Karpas-422 (cell line): ENCODE results near the gene FEZF2. TPM values are rescaled to one million over a fixed set of nuclear protein-coding genes. Genes with fewer than 3 reads are reported as not detected.
A peak's percentile ranks its signal among the peaks of the same experiment; 100 is the strongest.

ENCODE experiments used
- DNase-seq: peaks from one replicate; pipeline ENCODE4 v3.0.0-alpha.2; 2015
- H2AFZ ChIP-seq: fragments of 200-600 bp; sonication (generic); 2 replicates; pipeline ENCODE4 v1.6.1; 2014; ENCODE audit warnings: antibody characterized with exemption, low read length, mixed read lengths
- H3K27ac ChIP-seq: fragments of 200-600 bp; sonication (generic); 2 replicates; pipeline ENCODE4 v1.5.1; 2014; ENCODE audit warnings: mild to moderate bottlenecking, low read length, moderate library complexity
- H3K27me3 ChIP-seq: fragments of 200-600 bp; sonication (generic); 2 replicates; pipeline ENCODE4 v1.6.1; 2014; ENCODE audit warnings: low read length, mixed read lengths
- H3K36me3 ChIP-seq: fragments of 200-600 bp; sonication (generic); 2 replicates; pipeline ENCODE4 v1.6.1; 2014; ENCODE audit warnings: low read length, mixed read lengths; ENCODE audit not compliant: insufficient read depth
- H3K4me1 ChIP-seq: fragments of 200-600 bp; sonication (generic); 2 replicates; pipeline ENCODE4 v1.6.1; 2014; ENCODE audit warnings: mild to moderate bottlenecking, low read length, mixed read lengths
- H3K4me2 ChIP-seq: fragments of 200-600 bp; sonication (generic); 2 replicates; pipeline ENCODE4 v1.6.1; 2014; ENCODE audit warnings: low read length, low read depth, mild to moderate bottlenecking; ENCODE audit not compliant: poor library complexity, severe bottlenecking
- H3K4me3 ChIP-seq: fragments of 200-600 bp; sonication (generic); 2 replicates; pipeline ENCODE4 v1.5.1; 2014; ENCODE audit warnings: mild to moderate bottlenecking, antibody characterized with exemption, low read length, mixed read lengths
- H3K79me2 ChIP-seq: fragments of 200-600 bp; sonication (generic); 2 replicates; pipeline ENCODE4 v1.6.1; 2014; ENCODE audit warnings: mild to moderate bottlenecking, low read length, mixed read lengths
- H3K9ac ChIP-seq: fragments of 200-600 bp; sonication (generic); 2 replicates; pipeline ENCODE4 v1.6.0; 2014; ENCODE audit warnings: low read length
- H3K9me2 ChIP-seq: fragments of 200-600 bp; sonication (generic), shearing (Covaris generic); replicated peaks from 2 replicates; pipeline ENCODE4 v1.6.0; 2014; ENCODE audit warnings: mild to moderate bottlenecking, low read length, moderate library complexity; ENCODE audit not compliant: insufficient read depth
- H3K9me3 ChIP-seq: fragments of 300-700, 200-600 bp; sonication (generic); 2 replicates; pipeline ENCODE4 v1.6.1; 2014; ENCODE audit warnings: low read length, mixed read lengths
- H4K20me1 ChIP-seq: fragments of 200-600 bp; sonication (generic); 2 replicates; pipeline ENCODE4 v1.6.1; 2014; ENCODE audit warnings: mild to moderate bottlenecking, antibody characterized with exemption, low read length, low read depth; ENCODE audit not compliant: insufficient read depth
- total RNA-seq: library from RNA; depleted of rRNA; stranded (reverse); fragments of >200 nt; shearing (Covaris generic); gene quantifications from 2 replicates; pipeline ENCODE4 v1.2.3, GENCODE V29; 2014; ENCODE audit warnings: low replicate concordance; rRNA removed

The FEZF2 gene
- total RNA-seq: not detected in 2 replicates

GRCh38 chr3:62373215-62373614, at the start of gene FEZF2:
Gene FEZF2 (minus strand): TSS chr3:62373550. CDS start chr3:62372868, 682 bp downstream.
- no peak within 1 kb of the TSS for H3K4me3 ChIP-seq
- no peak within 1 kb of the TSS for H3K9ac ChIP-seq
- no peaks in the 10 kb centered on the region for H3K79me2 ChIP-seq
- no peak within 1 kb of the TSS for H3K4me2 ChIP-seq
- no peaks in the 10 kb centered on the region for H3K4me1 ChIP-seq
- H3K9me2 ChIP-seq: no peaks in the 10 kb centered on the region
- H4K20me1 ChIP-seq: no peaks in the 10 kb centered on the region
- DNase-seq: no peak
- H2AFZ ChIP-seq: no peak within 1 kb of the TSS
- H3K27ac ChIP-seq: no peak within 1 kb of the TSS
- H3K36me3 ChIP-seq: no peaks in the 10 kb centered on the region
- H3K27me3 ChIP-seq: no peaks in the 10 kb centered on the region
- H3K9me3 ChIP-seq: no peaks in the 10 kb centered on the region; the same call in 1 of the 2 replicates

GRCh38 chr3:62421207-62421606, 47.9 kb upstream of the FEZF2 start:
- no peak for DNase-seq
- H3K4me3 ChIP-seq: no peak overlapping the region
- no peak overlapping the region for H2AFZ ChIP-seq
- no peaks in the 10 kb centered on the region for H3K9me3 ChIP-seq
- no peak overlapping the region for H3K9ac ChIP-seq
- no peaks in the 10 kb centered on the region for H3K4me1 ChIP-seq
- no peaks in the 10 kb centered on the region for H3K9me2 ChIP-seq
- no peaks in the 10 kb centered on the region for H3K36me3 ChIP-seq
- H3K79me2 ChIP-seq: no peaks in the 10 kb centered on the region
- H4K20me1 ChIP-seq: no peaks in the 10 kb centered on the region
- H3K4me2 ChIP-seq: no peak overlapping the region
- H3K27ac ChIP-seq: no peak overlapping the region
- no peaks in the 10 kb centered on the region for H3K27me3 ChIP-seq

DNA sequence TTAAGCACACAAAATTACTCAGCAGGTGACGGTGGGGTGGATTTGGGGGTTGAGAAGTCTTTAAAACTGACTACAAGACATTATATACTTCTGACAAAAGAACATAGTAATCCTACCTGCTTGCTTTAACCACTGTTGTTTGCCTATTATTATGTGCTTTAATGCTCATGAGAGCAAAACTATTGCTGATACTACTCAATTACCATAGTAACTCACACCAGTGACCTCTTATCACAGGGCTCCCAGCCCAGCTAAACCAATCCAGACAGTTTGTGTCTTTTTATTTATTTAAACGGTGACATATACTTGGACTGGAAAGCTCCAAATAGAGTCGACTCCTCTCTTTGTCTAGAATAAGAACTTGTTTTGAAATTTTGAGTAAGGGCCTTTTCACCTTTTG, 42.8 kb upstream of the FEZF2 start:
- Histone ChIP-seq H3K27ac (no peak overlapping the region), H3K9me2 (no peaks in the 10 kb centered on the region), H3K4me3 (no peak overlapping the region), H3K4me2 (no peak overlapping the region), H3K9me3 (no peaks in the 10 kb centered on the region), H3K27me3 (no peaks in the 10 kb centered on the region), H4K20me1 (no peaks in the 10 kb centered on the region), H3K9ac (no peak overlapping the region), H3K36me3 (no peaks in the 10 kb centered on the region), H2AFZ (0 out of 2 replicates have a peak overlapping the region, but pooled peaks have one; percentile 9), H3K79me2 (no peaks in the 10 kb centered on the region), H3K4me1 (no peaks in the 10 kb centered on the region)
- DNase-seq: no peak

- H3K27ac ChIP-seq: no peak overlapping the region
- no peaks in the 10 kb centered on the region for H3K9me3 ChIP-seq
- H3K27me3 ChIP-seq: no peaks in the 10 kb centered on the region
- H2AFZ ChIP-seq: no peak overlapping the region
- no peaks in the 10 kb centered on the region for H3K4me1 ChIP-seq
- H3K9me2 ChIP-seq: no peaks in the 10 kb centered on the region
- H3K79me2 ChIP-seq: no peaks in the 10 kb centered on the region
- H3K36me3 ChIP-seq: no peaks in the 10 kb centered on the region
- no peak for DNase-seq
- H3K9ac ChIP-seq: no peak overlapping the region
- H4K20me1 ChIP-seq: no peaks in the 10 kb centered on the region
- H3K4me3 ChIP-seq: no peak overlapping the region
- H3K4me2 ChIP-seq: no peak overlapping the region
These were observed 42.0 kb upstream of the FEZF2 start for GRCh38 chr3:62415312-62415801.

- Histone ChIP-seq H3K9me3 (no peaks in the 10 kb centered on the region), H3K79me2 (no peaks in the 10 kb centered on the region), H3K4me2 (no peak overlapping the region), H3K27me3 (no peaks in the 10 kb centered on the region), H3K27ac (no peak overlapping the region), H3K36me3 (no peaks in the 10 kb centered on the region), H2AFZ (no peak overlapping the region), H3K9me2 (no peaks in the 10 kb centered on the region), H3K4me1 (no peaks in the 10 kb centered on the region), H4K20me1 (no peaks in the 10 kb centered on the region), H3K4me3 (no peak overlapping the region), H3K9ac (no peak overlapping the region)
- DNase-seq: no peak
These were observed 41.4 kb upstream of the FEZF2 start for GRCh38 chr3:62414786-62415185.

GRCh38 chr3:62413687-62414086, 40.3 kb upstream of the FEZF2 start:
- Histone ChIP-seq H3K36me3 (no peaks in the 10 kb centered on the region), H3K27ac (no peak overlapping the region), H3K9me2 (no peaks in the 10 kb centered on the region), H4K20me1 (no peaks in the 10 kb centered on the region), H3K9ac (no peak overlapping the region), H3K4me3 (no peak overlapping the region), H3K4me2 (no peak overlapping the region), H3K79me2 (no peaks in the 10 kb centered on the region), H2AFZ (no peak overlapping the region), H3K4me1 (no peaks in the 10 kb centered on the region), H3K27me3 (no peaks in the 10 kb centered on the region), H3K9me3 (no peaks in the 10 kb centered on the region)
- no peak for DNase-seq

GRCh38 chr3:62406945-62407344, 33.6 kb upstream of the FEZF2 start:
- H3K4me2 ChIP-seq: no peak overlapping the region
- H2AFZ ChIP-seq: no peak overlapping the region
- H4K20me1 ChIP-seq: no peaks in the 10 kb centered on the region
- H3K9me2 ChIP-seq: no peaks in the 10 kb centered on the region
- H3K27ac ChIP-seq: no peak overlapping the region
- no peaks in the 10 kb centered on the region for H3K36me3 ChIP-seq
- H3K4me1 ChIP-seq: no peaks in the 10 kb centered on the region
- H3K9ac ChIP-seq: no peak overlapping the region
- no peaks in the 10 kb centered on the region for H3K79me2 ChIP-seq
- H3K27me3 ChIP-seq: no peaks in the 10 kb centered on the region
- no peak overlapping the region for H3K4me3 ChIP-seq
- H3K9me3 ChIP-seq: no peaks in the 10 kb centered on the region
- no peak for DNase-seq

GRCh38 chr3:62405566-62405965, 32.2 kb upstream of the FEZF2 start:
- Histone ChIP-seq H3K27ac (no peak overlapping the region), H3K9ac (no peak overlapping the region), H3K4me1 (no peaks in the 10 kb centered on the region), H3K9me3 (no peaks in the 10 kb centered on the region), H3K4me2 (no peak overlapping the region), H3K36me3 (no peaks in the 10 kb centered on the region), H4K20me1 (no peaks in the 10 kb centered on the region), H2AFZ (no peak overlapping the region), H3K4me3 (no peak overlapping the region), H3K27me3 (no peaks in the 10 kb centered on the region), H3K9me2 (no peaks in the 10 kb centered on the region), H3K79me2 (no peaks in the 10 kb centered on the region)
- no peak for DNase-seq

GRCh38 chr3:62405135-62405534, 31.8 kb upstream of the FEZF2 start:
- no peaks in the 10 kb centered on the region for H3K36me3 ChIP-seq
- no peaks in the 10 kb centered on the region for H3K9me2 ChIP-seq
- no peaks in the 10 kb centered on the region for H3K79me2 ChIP-seq
- no peaks in the 10 kb centered on the region for H4K20me1 ChIP-seq
- H3K27ac ChIP-seq: no peak overlapping the region
- no peaks in the 10 kb centered on the region for H3K4me1 ChIP-seq
- no peaks in the 10 kb centered on the region for H3K27me3 ChIP-seq
- H3K9ac ChIP-seq: no peak overlapping the region
- DNase-seq: no peak
- H2AFZ ChIP-seq: no peak overlapping the region
- H3K9me3 ChIP-seq: no peaks in the 10 kb centered on the region
- no peak overlapping the region for H3K4me3 ChIP-seq
- no peak overlapping the region for H3K4me2 ChIP-seq
